Measurements from ENCODE around the gene SCART1. TPM values are rescaled to one million over a fixed set of nuclear protein-coding genes. Genes with fewer than 3 reads are reported as not detected.

Gene SCART1
- total RNA-seq, 2 donors from 2014 or later, result 10.6 to 12.1 TPM

GRCh38 chr10:133454204-133454893, 604 bp downstream of the SCART1 start:
- DNase-seq (ENCODE audit: low spot score) (no peak), ATAC-seq (ENCODE audit: insufficient number of reproducible peaks, low FRiP score, low read depth) (no peak)
- H3K36me3 ChIP-seq, result no peaks in the 10 kb centered on the region

GRCh38 chr10:133455196-133455595, 1.5 kb downstream of the SCART1 start:
- Histone ChIP-seq H3K4me1 (ENCODE audit: control insufficient read depth in 1 of 2, low read depth in 2 of 2) (no peaks in the 10 kb centered on the region), H3K27ac (no peak overlapping the region), H3K4me3 (no peak overlapping the region), H3K9me3 (no peaks in the 10 kb centered on the region), H3K27me3 (replicated peaks; ENCODE audit: insufficient read depth) (no peaks in the 10 kb centered on the region), H3K36me3 (no peaks in the 10 kb centered on the region)
- no peak for TF ChIP-seq CTCF (IDR thresholded peaks at IDR 0.05)
- ATAC-seq (ENCODE audit: insufficient number of reproducible peaks, low FRiP score, low read depth), result no peak
- no peak for DNase-seq (ENCODE audit: low spot score)

More at GRCh38 chr10:133454204-133454893, 604 bp downstream of the SCART1 start:
- no peaks in the 10 kb centered on the region for H3K27me3 ChIP-seq (replicated peaks; ENCODE audit: insufficient read depth)
- no peaks in the 10 kb centered on the region for H3K4me1 ChIP-seq (ENCODE audit: control insufficient read depth in 1 of 2, low read depth in 2 of 2)
- no peak overlapping the region for H3K27ac ChIP-seq
- no peak for TF ChIP-seq CTCF (IDR thresholded peaks at IDR 0.05)
- H3K9me3 ChIP-seq, result peaks cover under 1% of the 10 kb centered on the region
- no peak overlapping the region for H3K4me3 ChIP-seq

- TF ChIP-seq CTCF (IDR thresholded peaks at IDR 0.05), result no peak
- Histone ChIP-seq H3K9me3 (no peaks in the 10 kb centered on the region), H3K4me1 (ENCODE audit: control insufficient read depth in 1 of 2, low read depth in 2 of 2) (no peaks in the 10 kb centered on the region), H3K36me3 (no peaks in the 10 kb centered on the region), H3K27me3 (replicated peaks; ENCODE audit: insufficient read depth) (no peaks in the 10 kb centered on the region), H3K27ac (no peak overlapping the region), H3K4me3 (no peak overlapping the region)
- no peak for ATAC-seq (ENCODE audit: insufficient number of reproducible peaks, low FRiP score, low read depth)
- DNase-seq (ENCODE audit: low spot score), result no peak
Measured at GRCh38 chr10:133455611-133456031, 1.9 kb downstream of the SCART1 start.

- no peak for TF ChIP-seq CTCF (IDR thresholded peaks at IDR 0.05)
- DNase-seq (ENCODE audit: low spot score) (no peak), ATAC-seq (ENCODE audit: insufficient number of reproducible peaks, low FRiP score, low read depth) (no peak)
- Histone ChIP-seq H3K27ac (no peak overlapping the region), H3K9me3 (no peaks in the 10 kb centered on the region), H3K36me3 (no peaks in the 10 kb centered on the region), H3K27me3 (replicated peaks; ENCODE audit: insufficient read depth) (no peaks in the 10 kb centered on the region), H3K4me3 (no peak overlapping the region), H3K4me1 (ENCODE audit: control insufficient read depth in 1 of 2, low read depth in 2 of 2) (no peaks in the 10 kb centered on the region)
Measured at GRCh38 chr10:133456041-133456951, 2.6 kb downstream of the SCART1 start.

GRCh38 chr10:133457100-133457841, 3.5 kb downstream of the SCART1 start:
- ATAC-seq (ENCODE audit: insufficient number of reproducible peaks, low FRiP score, low read depth), result no peak
- Histone ChIP-seq H3K36me3 (no peaks in the 10 kb centered on the region), H3K4me3 (no peak overlapping the region), H3K27me3 (replicated peaks; ENCODE audit: insufficient read depth) (no peaks in the 10 kb centered on the region), H3K27ac (no peak overlapping the region), H3K9me3 (no peaks in the 10 kb centered on the region), H3K4me1 (ENCODE audit: control insufficient read depth in 1 of 2, low read depth in 2 of 2) (no peaks in the 10 kb centered on the region)
- no peak for TF ChIP-seq CTCF (IDR thresholded peaks at IDR 0.05)
- DNase-seq (ENCODE audit: low spot score), result no peak
